ENCODE measurements around the gene BTNL2.

- TF ChIP-seq CTCF (IDR thresholded peaks at IDR 0.05): no peak
- no peak for TF ChIP-seq POLR2A (IDR thresholded peaks at IDR 0.05)
- no peak for TF ChIP-seq POLR2AphosphoS5 (IDR thresholded peaks at IDR 0.05)
These were observed 39.3 kb downstream of the BTNL2 start for GRCh38 chr6:32367644-32368043.

All from gastroesophageal sphincter (tissue), 3 donors.